Measurements from ENCODE around the gene STX8.

DNA sequence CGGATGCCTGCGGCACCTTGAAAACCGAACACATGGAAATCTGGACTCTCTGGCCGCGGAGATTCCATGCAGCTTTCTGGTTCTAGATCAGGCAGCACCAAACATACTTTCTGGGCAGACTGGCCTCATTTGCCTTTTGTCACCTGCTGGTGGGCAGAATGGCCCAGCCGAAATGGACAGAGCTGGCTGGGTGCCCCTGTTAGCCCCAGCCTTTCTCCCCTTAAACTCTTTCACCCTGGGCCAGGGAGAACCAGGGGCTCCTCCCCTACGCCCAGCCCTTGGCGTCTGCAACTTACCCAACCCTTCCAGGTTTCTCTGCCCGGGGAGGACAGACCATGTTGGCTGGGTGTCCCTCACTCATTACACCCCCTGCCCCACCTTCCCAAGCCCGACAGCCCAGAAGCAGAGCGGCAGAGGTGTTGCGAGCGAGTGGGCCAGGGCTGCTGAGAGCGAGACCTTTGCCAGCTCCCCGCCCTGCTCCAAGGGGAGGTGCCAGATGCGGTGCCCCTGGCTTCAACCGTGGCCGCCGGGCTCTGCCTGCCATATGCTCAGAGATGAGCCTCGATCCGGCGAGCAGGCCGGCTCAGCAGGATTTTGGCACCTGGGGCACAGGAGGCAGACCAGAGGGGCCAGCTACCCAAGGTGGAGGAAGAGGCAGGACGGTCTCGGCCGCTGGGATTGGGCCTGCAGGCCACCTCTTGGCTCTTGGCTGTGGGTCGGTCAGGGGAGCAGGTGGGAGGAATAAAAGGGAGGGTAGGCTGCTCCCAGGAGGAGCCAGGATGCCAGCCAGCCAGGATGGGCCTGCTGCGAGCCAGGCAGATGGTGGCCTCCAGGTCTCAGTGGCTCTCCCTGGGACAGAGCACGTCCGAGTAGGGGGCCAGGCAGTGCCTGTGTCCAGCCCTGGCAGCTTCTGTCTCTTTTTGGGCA is 363.0 kb downstream of the STX8 start:
- no peak for TF ChIP-seq POLR2A (IDR thresholded peaks at IDR 0.05; ENCODE audit: low read depth, low read length)
- TF ChIP-seq TAF1 (IDR thresholded peaks at IDR 0.05; ENCODE audit: low read depth, low read length) = no peak

Measured in GM12891 (cell line).